GM18867 (cell line): ENCODE results near the gene DOCK8.
"Not testable (repeated sequence)": the region's sequence is repeated elsewhere in the genome, so short reads cannot be mapped to it uniquely, and the experiment has no call there.

Experiments
- ATAC-seq: cut with Tn5 transposase; IDR thresholded peaks from one replicate; pipeline ENCODE4 v1.9.1; 2021; ENCODE audit warnings: mild to moderate bottlenecking, moderate library complexity; ENCODE audit not compliant: unreplicated experiment

Gene DOCK8

GRCh38 chr9:224582-225520 lies 10.2 kb downstream of the DOCK8 start:
- ATAC-seq = no peak

GRCh38 chr9:227860-228259 lies 13.2 kb downstream of the DOCK8 start:
- no peak for ATAC-seq

DNA sequence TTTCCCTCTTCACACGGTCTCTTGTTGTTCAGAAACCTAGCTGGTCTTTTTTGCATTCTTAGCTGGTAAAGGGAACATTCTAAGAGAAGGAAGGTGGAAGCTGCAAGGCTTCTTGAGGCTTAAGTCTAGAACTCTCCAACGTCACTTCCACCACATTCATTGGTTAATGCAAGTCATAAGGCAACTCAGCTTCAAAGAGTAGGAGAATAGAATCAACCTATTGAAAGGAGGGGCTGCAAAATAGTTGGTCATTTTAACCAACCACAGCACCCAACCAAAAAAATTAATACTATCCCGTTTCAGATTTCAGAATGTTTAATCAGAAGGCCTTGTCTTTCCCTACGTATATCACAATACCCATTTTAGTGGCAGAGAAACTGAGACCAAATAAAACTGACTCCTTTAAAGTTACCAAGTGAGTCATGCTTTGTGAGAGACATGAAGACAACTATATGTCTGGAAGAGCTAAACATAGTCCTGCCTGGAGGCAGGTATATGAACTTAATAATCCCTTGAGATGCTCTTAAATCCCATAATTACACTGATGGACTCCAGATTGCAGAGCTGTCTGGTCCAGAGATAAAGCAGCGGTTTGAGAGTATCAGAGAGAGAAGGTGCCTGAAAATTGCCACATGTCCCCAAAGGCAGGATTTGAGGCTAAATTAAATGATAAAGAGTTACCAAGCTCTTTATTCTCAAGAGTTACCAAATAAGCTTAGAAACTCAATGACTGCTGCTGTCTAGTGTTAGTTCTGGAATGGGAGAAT lies 14.4 kb downstream of the DOCK8 start:
- no peak for ATAC-seq

- not testable (repeated sequence) for ATAC-seq
These were observed 17.0 kb downstream of the DOCK8 start for GRCh38 chr9:231625-232024.

- ATAC-seq = not testable (repeated sequence)
These were observed 19.0 kb downstream of the DOCK8 start for GRCh38 chr9:233708-234107.

DNA sequence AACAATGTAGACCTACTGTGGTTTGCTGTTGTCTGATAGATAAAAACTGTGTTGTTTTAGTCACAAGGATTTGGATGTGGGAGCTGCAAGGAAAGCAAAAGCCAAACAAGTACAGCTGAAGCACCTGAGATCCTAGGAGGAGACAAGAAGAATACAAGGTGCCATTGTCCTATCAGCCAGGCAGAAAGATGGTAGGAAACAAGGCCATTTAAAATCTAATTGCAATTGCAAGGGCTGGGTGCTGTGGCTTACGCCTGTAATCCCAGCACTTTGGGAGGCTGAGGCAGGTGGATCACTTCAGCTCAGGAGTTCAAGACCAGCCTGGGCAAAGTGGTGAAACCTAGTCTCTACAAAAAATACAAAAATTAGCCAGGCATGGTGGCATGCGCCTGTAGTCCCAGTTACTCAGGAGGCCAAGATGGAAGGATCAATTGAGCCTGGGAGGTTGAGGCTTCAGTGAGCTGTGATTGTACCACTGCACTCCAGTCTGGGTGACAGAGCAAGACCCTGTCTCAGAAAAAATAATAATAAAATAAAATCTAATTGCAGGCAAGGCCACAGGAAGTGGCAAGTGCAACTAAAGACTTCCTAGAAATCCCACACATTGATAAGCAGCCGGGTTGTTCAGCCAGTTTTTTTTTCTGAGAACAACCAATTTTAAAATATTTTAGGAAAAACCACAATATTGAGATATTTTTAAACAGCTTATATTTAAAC lies 22.6 kb downstream of the DOCK8 start:
- no peak for ATAC-seq

GRCh38 chr9:237858-238345 lies 23.2 kb downstream of the DOCK8 start:
- no peak for ATAC-seq

GRCh38 chr9:242461-243080 lies 27.9 kb downstream of the DOCK8 start:
- no peak for ATAC-seq

DNA sequence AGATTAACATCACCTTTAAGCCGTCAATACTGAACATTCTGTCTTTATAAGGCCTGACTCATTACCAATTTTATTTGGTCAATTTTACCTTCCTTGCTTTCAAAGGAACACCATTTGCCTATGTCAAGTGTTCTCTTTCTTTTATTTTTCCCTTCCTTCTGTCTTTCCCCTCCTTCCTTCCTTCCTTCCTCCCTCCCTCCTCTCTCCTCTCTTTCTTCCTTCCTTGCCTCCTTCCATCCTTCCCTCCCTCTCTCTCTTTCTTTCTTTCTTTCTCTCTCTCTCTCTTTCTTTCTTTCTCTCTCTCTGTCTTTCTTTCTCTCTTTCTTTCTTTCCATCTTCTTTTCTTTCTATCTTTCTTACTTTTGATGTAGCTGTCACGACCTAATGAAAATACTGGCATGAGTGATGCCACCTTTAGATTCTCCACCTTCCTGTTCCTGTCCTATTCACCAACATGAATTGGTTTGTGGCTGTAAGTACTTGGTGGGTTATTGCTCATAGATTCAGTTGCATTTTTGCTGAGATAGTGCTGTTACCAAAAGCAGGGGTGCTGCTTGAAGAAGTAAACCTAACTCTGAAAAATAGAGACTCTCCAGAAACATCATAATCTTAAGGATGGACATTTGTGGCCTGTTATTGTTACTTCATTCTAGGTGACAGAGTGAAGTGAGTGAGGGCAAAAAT lies 33.8 kb downstream of the DOCK8 start:
- ATAC-seq = no peak

DNA sequence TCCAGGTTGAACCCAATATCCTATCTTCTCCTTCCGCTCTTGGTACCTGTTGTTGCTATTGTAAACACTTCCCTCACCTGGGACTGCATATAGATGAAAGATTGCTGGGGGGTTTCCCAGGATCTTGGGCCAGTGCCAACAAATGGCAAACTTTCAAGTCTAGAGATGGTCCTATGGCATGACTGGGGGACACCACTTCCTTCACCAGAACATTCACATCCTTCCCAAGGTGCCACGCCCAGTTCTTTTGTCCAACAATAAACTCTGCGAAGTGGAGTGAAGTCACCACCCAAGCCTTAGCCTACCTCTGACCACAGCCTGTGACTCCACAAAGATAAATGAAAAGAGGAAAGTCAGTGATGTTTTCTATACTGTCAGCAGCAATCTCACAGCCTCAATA lies 34.4 kb downstream of the DOCK8 start:
- no peak for ATAC-seq

DNA sequence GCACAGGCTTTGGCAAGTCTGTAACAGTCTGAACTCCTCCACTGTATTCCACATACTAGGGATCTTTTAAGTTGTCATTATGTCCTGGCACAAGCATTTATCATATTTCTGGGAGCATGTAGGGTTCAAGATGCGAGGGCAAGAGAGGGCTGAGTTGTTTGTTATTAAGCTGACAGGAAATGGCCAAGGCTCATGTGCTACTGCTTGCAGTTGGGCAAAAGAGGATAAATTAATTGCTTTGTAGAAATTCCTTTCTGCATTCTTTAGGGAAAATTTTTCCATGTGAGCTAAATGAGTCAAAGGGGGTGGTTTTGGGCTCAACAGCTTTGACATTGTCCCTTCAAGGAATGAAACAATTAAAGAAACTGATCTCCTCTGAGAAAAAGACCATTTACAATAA lies 35.4 kb downstream of the DOCK8 start:
- ATAC-seq = no peak

- ATAC-seq = no peak
These were observed 36.0 kb downstream of the DOCK8 start for GRCh38 chr9:250625-251024.

DNA sequence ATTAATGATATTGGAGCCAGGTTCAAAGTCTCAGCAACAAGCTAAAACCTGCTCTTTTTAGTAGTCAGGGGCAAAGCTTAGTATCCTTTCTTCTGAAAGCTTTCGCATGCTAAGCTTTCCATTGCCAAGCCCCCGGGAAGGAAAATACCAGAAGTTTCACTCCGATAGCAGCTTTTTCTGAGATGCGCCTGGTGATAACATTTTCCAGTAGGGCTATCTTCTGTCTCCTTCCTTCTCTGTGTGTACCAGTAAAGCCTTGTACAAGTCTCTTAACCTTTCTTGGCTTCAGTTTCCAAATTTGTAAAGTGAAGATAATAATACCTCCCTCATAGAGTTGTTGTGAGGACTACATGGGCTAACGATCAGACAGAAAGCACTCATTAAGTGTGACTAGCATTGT lies 36.7 kb downstream of the DOCK8 start:
- ATAC-seq = no peak

- ATAC-seq = no peak
These were observed 38.9 kb downstream of the DOCK8 start for GRCh38 chr9:253539-253938.

GRCh38 chr9:254516-254915 lies 39.9 kb downstream of the DOCK8 start:
- ATAC-seq = no peak

GRCh38 chr9:257957-258356 lies 43.3 kb downstream of the DOCK8 start:
- no peak for ATAC-seq

- no peak for ATAC-seq
These were observed 45.0 kb downstream of the DOCK8 start for GRCh38 chr9:259405-260404.

DNA sequence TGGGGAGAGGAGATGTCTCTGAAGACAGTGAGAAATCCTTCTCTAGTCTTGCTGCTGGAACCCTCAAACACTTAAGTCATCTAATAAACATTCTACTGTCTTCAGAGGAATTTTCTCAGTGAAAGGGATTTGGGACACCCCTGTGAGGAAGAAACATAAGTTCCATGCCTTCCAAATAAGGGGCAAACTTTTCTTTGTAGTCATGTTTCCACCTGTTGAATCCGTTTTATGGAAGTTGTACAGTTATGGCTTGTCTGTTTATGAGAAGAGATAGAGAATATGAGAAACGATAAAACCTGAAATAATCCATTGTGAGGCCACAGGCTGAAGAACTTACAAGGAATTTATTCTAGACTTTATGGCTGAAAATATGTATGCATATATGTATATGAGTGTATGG lies 49.6 kb downstream of the DOCK8 start:
- no peak for ATAC-seq
